ENCODE data around the gene LDLRAD4.

Gene LDLRAD4

DNA sequence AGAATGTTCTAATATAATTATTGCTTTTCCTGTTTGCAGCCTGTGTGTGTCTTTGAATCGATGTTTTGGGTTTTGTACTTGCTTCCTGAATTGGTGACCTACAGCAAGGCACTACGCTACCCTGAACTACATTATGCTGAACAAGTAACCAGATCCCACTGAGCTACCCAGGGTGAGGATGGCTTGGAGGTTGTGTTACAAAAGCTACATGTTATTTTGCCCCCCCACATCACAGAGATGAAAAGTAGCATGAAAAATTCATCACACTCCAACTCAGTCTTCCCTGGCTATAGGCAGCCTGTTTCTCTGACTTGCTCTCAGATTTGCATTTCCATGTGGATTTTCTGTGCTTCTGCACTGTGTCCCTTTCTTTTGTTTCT, 162.1 kb downstream of the LDLRAD4 start:
- no peak for DNase-seq

DNA sequence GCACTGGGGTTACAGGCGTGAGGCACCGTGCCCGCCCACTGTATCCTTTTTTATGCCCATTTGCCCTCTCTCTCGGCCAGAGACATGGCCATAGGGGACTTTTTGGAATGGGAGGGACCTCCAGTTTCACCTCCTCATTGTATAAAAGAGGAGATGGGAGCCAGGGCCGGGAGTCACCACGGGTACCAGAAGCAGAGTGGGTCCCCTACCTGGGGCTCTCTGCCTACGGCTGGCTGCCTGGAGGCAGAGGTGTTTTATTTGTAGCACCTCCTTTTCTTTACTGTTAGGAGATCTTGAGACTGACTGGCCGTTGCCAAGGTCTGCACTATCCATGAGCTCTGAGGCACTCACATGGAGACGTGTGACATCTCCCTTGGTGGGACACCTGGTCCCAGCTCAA, 162.8 kb downstream of the LDLRAD4 start:
- DNase-seq, result no peak

DNA sequence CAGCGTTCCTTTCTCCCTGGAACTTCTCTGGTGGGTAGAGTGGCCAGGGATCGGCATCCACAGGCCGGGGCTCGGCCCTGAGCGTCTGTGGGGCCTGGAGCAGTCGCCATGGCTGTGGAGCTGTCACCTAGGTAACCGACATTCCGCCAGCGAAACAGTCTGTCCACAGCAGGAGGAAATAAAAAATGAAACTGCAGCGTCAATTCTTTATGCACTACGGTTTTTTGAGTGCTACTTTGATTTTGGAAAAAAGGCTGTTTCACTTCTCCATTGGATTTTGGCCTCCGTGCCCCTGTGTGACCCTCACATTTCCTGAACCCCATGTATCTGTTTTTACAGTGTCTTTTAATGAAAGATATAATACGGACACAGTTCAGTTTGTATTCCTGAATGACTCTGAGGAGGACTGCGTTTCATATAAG, 163.4 kb downstream of the LDLRAD4 start:
- peak in 20 of 56 donors; percentile 14 to 67 (median 42) for DNase-seq

DNA sequence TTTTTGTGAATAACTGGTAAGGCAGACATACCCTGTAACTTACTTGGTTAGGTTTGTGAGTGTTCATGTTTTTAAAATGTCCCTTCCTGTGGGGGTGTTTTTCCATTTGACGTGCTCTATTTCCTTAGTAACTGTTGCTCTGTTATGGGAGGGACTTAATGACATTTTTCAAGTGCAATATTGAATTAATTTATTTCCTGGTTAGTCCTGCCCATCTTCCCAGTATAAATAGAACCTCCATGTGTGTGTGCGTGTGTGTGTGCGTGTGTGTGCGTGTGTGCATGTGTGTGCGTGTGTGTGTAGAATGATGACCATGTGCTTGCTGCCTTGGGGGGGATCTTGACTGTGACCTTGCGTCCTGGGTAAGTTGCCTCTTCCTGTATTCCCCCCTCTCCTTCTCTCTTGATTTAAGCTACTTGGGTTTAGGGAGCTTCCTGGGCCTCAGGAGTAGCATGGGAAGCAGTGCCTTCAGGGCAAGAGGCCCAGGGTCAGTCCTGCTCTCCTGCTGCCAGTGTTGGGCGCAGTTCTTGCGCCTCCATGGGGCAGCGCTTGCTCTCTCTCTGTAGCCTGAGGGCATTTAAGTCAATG, 163.9 kb downstream of the LDLRAD4 start:
- no peak for DNase-seq

DNA sequence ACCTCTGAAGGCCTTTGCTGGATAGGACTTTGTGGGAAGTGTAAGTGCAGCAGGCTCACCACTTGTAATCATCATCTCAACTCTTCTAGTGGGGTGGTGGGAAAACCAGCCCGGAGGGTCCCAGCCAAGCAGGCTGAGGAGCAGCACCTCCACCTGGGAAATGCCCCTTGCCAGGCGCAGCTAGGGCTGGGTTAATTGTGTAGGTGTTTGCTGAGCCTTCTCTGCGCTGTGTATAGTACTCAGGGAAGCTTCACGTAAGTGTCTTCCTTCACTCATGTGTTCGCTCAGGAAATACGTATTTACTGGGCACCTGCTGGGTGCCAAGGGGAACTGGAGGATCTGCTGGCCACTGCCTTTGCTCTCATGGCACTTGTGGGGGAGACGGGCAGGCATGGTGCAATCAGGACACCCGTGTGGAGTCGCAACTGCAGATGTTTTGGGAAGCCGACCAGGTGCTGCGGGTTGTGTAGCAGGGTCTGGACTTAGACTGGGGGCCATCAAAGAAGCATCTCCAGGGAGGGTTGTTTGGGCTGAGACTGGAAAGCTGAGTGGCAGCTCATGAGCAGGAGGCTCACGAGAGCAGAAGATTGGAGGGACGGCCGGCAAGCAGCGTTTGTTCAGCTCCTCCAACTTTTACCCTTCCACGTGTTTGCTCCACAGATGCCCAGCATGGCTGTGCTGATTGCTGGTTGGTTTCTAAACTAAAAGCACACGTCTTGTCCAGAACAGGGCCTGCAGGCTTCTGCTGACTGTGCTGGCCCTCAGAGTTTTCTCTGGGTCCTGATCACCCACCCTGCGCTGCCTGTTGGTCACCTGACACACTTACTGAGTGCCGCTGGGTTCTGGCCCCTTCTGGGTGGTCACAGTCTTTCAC, 164.6 kb downstream of the LDLRAD4 start:
- DNase-seq, result no peak

DNA sequence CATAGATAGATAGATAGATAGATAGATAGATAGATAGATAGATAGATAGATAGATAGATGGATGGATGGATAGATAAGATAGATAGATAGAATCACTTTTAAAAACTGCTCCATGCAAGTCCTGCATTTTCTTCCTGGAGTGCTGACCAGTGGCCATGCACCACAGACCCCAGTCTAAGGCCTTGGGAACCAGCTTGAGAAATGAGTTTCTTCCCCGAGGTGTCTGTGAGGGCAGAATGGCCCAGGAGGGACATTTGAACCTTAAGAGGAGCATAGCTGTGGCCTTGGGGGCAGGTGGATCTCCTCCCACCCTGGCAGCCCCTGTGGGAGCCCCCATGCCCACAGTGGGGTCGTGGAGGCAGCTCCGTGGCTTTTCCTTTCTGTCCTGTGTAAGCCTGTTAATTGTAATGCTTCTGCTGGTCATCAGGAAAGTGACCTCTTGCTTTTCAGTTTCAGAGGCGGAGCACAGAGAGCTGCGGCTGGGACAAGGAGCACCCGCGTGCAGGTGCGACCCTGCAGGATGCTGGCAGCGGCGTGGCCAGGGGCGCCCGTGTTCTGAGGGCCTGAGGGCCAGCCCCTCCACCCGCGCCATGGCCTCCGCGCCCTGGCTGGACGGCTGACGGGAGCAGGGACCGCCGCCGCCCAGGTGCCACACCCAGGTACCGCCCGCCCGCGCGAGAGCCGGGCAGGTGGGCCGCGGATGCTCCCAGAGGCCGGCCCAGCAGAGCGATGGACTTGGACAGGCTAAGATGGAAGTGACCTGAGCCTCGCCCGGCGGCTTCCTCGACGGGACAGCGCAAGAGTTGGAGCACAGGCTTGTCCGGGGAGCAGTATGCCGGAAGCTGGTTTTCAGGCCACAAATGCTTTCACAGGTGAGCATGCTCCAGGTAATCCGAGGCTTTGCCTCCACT, 168.6 kb downstream of the LDLRAD4 start:
- DNase-seq, result no peak

DNA sequence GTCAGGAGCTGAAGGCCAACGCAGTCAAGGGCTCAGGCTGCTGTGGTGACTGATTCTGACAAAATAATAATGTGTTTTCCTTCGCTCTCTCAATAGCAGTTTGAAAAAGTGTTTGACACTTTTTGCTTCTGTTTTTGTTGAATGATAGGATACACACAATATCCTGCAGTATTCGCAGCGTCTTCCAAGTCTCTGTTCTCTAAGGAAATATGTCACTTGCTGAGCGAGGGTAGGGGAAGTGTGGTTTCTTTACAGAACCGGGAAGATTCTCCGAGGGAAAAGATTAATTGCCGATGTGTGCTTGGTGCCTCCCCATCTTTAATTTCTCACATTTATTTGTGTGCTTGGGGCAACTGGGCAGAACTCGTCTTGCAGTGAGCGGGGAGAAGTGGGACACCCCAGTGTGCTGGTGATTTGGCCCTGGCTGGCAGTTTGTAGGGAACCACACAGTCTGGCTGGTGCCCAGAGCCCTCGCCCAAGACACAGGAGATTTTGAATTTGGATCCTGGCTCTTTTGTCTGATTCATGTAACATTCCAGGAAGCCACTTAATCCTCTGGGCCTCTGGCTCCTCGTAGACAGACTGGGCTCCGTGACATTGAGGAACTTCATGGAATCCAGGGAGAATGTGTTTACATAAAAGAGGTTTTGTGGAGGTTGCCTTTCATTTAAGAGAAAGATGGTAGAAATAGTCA, 169.4 kb downstream of the LDLRAD4 start:
- no peak for DNase-seq

DNA sequence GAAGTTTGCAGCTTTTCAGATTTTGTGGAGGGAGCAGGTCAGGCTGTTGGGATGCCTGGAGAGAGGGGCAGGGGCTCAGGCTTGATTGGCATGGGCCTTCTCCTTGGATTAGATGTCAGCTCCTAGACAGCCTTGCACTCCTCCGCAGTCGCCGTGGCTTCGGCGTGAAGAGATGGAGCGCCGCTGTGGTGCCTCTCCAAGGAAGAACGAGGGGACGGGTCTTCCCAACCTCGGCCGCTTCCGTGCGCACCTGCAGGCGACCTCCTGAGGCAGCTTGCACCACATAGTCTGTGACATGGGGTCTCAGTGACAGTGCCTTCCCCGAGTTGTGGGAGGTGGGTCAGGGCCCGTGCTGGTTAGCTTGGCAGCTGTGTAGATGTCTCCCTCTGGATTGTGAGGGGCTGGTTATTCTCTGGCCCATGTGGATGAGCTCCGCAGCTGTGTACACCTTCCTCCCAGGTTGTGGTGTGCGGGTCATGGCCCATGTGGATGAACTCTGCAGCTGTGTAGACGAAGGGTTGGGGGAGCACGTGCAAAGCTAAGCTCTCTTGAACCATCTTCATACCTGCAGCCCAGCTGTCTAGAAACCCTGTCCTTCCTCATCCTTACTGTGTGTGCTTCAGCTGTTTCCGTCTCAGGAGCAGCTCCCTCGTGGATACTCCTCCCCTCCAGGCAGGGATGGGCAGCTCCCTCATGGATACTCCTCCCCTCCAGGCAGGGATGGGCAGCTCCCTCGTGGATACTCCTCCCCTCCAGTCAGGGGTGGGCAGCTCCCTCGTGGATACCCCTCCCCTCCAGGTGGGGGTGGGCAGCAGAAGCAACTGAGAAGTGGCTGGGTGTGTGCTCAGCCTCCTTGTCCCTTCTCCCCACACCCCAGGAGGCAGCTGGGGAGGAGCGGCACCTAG, 170.3 kb downstream of the LDLRAD4 start:
- DNase-seq, result no peak

DNA sequence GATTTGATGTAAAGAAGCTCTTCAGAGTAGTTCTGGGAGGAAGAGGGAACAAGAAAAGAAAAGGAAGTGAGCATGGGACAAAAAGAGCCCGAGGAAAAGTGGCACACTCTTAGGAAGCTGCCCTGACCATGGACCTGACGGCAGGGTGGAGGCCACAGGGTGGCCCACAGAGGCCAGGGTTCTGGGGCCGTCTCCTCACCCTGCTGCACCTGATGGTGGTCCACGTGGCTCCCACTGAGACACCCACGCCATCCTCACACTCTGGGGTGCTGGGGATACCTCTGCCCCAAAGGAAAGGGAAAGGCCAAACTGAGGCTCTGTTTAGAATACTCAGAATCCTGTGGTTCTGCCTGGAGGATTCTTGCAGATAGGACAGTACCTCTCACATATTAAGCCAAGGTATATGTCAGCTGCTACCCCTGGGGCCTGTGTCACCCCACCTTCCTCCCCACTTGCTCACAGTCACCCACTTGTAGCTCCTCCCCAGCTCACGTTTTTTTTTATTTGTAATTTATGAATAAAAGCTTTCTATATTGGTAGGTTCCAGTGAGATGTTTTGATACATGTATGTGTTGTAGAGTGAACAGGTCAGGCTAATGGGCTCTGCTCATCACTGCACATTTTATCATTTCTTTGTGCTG, 171.1 kb downstream of the LDLRAD4 start:
- no peak for DNase-seq

DNA sequence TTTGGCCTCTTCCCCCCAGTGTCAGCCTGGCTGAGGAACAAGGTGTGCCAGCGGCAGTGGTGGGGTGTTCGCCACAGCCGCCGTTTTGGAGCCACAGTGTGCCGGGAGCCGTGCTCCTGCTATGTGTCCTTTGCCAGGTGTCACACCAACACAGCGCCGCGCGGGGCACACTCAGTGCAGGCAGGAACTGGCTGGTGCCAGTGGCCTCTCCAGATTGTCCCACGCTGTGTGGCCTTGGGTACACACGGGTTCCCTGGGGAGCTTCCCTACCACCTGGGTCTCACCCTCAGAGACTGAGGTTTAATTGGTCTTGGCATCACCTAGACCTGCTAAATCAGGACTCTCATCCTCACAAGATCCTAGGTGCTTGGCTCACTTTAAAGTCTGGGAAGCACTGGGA, 171.6 kb downstream of the LDLRAD4 start:
- no peak for DNase-seq

DNA sequence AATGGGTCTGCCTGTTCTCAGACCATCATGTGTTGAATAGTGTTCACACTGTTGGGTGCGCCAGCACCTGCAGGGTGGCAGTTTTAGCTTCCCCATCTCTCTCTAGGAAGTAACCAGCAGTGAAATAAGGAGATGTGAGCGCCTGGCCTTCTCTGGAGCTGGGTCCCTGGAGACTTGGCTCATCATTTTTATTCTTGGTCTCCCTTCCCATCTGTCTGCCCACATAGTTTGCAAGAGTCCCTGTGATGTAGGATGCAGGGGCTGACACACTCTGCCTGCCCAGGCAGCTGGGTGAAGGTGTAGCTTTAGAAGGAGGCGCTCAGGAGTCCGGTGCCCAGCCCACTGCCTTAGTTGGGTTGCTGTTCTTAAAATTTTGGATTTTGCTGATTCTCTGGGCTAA, 172.2 kb downstream of the LDLRAD4 start:
- DNase-seq, result no peak

DNA sequence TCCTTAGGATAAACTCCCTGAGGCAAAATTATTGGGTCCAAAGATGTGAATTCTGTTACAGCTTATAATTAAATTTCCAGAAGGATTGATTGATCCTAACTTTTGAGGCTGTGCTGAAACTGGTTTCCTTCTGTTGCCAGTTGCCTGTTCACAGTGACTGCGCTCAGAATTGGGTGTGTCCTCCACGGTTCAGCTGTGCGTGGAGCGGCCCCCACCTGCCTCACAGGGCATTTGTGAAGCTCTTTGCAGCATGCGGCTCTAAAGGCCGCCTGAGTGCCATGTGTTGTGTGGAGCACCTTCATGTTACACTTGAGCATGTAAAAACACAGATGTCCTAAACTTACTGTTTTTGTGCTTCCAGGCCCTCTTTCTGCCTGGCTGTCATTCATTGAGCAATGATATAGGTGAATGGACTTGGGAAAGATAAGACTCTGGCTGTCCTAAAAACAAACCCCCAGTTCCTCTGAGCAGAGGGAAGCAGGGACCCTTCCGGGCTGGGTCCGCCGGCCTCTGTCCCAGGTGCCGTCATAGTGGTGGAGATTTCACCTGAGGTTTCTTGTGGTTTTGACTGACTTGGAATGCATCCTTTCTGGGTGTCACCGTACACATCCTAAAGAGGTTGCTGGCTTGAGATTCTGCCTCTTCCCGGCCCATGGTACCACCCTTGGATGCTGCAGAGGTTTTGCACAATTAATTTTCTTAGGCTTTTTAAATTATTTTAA, 173.6 kb downstream of the LDLRAD4 start:
- no peak for DNase-seq

DNA sequence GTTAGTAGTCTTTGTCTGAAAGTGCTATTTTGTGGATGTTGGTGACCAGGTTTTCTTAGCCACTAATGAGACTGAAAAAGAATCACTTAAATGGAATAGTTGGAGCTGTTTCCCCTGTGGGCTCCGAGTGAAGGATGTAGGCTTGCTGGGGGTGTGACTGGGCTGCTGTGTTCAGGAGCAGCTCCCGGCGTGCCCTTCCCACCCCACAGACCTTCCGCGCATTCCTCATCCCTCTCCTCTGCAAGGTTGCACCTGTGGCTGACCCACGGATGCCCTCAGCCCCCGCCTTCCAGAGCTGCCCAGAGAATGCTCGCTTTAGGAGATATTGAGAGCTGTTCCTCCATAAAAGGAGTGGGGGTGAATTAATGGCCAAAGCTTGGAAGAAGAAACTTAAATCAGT, 174.3 kb downstream of the LDLRAD4 start:
- DNase-seq, result no peak

DNA sequence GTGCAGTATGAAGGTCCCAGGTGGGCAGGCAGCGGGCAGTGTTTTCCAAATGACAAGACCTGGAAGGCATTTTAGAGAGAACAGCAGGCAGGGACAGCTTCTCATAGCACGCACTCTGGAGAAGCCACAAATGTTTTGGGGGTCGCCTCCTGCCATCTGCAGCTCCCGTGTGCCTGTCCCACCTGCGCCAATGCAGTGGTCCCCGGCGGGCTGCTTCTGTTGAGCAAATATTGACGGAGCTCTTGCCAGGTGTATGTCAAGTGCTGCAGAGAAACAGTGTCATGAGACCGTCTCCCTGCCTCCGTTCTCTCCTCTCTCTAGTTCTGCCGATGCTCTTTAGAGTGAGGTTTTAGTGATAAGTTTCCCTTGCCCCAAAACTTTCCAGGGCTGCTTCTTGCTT, 174.8 kb downstream of the LDLRAD4 start:
- DNase-seq, result no peak

DNA sequence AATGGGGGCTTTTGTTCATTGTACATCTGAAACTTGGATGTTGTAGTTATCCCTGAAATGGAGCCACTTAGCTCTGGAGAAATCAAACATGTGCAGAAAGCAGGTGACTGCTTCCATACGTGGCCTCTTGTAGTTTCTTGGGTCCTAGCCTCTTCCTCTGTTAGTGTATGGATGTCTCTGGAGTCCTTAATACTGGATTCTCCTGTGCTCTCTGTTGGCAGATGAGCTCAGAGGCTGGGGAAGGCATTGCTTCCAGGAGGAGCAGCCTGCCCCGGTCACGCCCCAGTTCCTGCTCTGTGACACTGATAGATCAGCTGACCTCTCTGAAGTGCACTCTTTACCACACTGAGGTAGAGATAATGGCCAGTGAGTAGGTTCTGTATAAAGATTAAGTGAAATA, 176.2 kb downstream of the LDLRAD4 start:
- no peak for DNase-seq

DNA sequence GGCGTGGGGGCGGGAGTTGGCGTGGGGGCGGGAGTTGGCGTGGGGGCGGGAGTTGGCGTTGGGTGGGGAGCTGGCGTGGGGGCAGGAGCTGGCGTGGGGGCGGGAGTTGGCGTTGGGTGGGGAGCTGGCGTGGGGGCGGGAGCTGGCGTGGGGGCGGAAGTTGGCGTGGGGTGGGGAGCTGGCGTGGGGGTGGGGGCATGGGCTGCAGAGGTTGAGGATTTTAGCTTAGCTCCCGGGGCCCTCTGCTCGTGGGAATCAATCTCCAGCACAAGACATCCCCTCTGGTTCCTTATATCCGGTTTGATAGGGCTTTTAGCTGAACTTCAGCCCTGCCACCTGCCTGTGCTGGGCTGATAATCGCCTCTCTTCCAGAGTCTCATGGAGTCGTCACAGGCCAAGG, 177.0 kb downstream of the LDLRAD4 start:
- DNase-seq, result no peak

DNA sequence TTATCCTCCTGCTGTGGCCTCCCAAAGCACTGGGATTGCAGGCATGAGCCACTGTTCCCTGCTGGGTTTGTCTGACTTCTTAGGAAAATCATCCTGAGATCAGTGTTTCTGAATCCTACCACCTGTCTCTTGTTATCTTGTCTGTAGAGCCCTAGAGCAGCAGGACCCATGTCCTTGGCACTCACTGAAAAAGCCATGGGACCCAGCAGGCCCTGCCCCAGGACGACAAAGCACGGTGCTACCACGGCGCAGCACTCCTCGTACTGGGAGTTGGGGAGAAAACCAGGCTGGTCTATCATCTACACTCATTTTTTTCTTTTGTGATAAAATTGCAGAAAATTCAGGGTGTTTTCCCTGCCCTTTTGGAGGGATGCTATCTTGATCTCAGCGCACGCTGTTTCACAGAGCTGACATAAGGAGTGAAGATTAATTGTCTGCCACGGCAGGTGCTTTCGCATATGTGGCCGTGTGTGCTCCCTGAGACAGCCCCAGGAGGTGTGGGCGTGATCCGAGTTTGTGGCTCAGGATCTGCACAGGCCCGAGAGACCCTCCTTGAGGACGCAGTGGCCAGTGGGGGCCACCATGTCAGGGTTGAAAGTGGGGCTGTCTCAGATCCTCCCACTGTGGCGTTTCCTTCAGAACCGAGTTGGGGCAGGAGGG, 179.1 kb downstream of the LDLRAD4 start:
- no peak for DNase-seq

DNA sequence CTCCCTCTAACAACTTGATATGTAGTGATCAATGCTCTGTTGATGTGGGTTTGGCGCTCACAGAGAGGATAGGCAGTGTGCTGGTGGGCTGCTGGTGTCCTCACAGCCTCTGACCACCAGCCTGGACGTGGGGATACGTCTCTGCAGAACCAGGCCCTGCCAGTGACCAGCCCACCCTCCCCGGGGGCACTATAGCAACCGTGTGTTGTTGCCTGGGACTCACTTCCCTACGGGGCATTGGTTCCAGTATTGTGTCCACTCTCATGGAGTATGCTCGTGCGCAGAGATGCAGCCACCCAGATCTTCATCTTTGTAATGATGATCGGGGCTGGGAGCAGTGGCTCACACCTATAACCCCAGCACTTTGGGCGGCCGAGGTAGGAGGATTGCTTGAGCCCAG, 180.1 kb downstream of the LDLRAD4 start:
- DNase-seq, result no peak

DNA sequence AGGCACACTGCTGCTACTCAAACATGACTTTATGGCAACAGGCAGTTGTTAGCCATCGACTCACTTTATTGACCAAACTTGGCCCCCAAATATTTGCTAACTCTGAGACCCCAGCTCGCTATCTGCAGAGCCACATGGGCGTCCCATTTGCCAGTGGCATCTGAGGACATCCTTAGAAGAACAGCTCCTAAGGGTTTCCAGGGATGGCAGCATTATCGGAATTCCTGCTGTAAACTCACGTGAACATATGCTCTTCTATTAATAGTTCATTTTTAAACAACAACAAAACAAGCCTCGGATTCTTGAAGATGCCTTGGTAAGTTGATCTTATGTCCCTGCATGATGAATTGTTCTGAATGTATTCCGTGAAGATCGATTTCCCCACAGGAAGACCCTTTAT, 181.0 kb downstream of the LDLRAD4 start:
- no peak for DNase-seq

Measured in nucleus accumbens (tissue), 56 donors.